NCI-H2196 (cell line): ENCODE data around the gene HSPA1B.
"Not testable (repeated sequence)": the region's sequence is repeated elsewhere in the genome, so short reads cannot be mapped to it uniquely, and the experiment has no call there.

Experiments
- DNase-seq: peaks from one replicate; lab custom pipeline; 2025; ENCODE audit not compliant: unreplicated experiment; lab: John Stamatoyannopoulos, UW

HSPA1B gene

GRCh38 chr6:31827286-31828079 is at the start of gene HSPA1B:
TSS of gene HSPA1B (plus strand) at chr6:31827738. CDS start at chr6:31827951, 213 bp downstream.
- DNase-seq: peak; percentile 98

GRCh38 chr6:31778193-31778592 is 49.3 kb upstream of the HSPA1B start:
- no peak for DNase-seq

- no peak for DNase-seq
These were observed 48.3 kb upstream of the HSPA1B start for GRCh38 chr6:31778999-31779885.

- no peak for DNase-seq
These were observed 47.6 kb upstream of the HSPA1B start for GRCh38 chr6:31779908-31780307.

- no peak for DNase-seq
These were observed 46.9 kb upstream of the HSPA1B start for GRCh38 chr6:31780507-31781243.

GRCh38 chr6:31781244-31782125 is 46.1 kb upstream of the HSPA1B start:
- DNase-seq: no peak

- DNase-seq: no peak
These were observed 45.2 kb upstream of the HSPA1B start for GRCh38 chr6:31782126-31782855.

- no peak for DNase-seq
These were observed 43.2 kb upstream of the HSPA1B start for GRCh38 chr6:31784098-31784925.

GRCh38 chr6:31785475-31785874 is 42.1 kb upstream of the HSPA1B start:
- DNase-seq: no peak

- DNase-seq: peak; percentile 37
These were observed 36.0 kb upstream of the HSPA1B start for GRCh38 chr6:31791324-31792089.

GRCh38 chr6:31792090-31792374 is 35.5 kb upstream of the HSPA1B start:
- no peak for DNase-seq

- DNase-seq: no peak
These were observed 34.8 kb upstream of the HSPA1B start for GRCh38 chr6:31792761-31793171.

- not testable (repeated sequence) for DNase-seq
These were observed 33.7 kb upstream of the HSPA1B start for GRCh38 chr6:31793927-31794245.

GRCh38 chr6:31794294-31794865 is 33.2 kb upstream of the HSPA1B start:
- no peak for DNase-seq

- no peak for DNase-seq
These were observed 32.5 kb upstream of the HSPA1B start for GRCh38 chr6:31794866-31795615.

- DNase-seq: peak; percentile 94
These were observed 31.8 kb upstream of the HSPA1B start, which contains the start of gene VARS1 for GRCh38 chr6:31795616-31796298. TSS of gene VARS1 (minus strand) at chr6:31795752. CDS start at chr6:31795217, 535 bp downstream.

GRCh38 chr6:31796993-31797385 is 30.5 kb upstream of the HSPA1B start:
- no peak for DNase-seq
